Jurkat, Clone E6-1 (cell line): ENCODE data around the gene IFITM2.
"Not testable (repeated sequence)": the region's sequence is repeated elsewhere in the genome, so short reads cannot be mapped to it uniquely, and the experiment has no call there.

Source experiments
- DNase-seq: peaks from one replicate; pipeline ENCODE4 v3.0.0-alpha.2; 2011; ENCODE audit warnings: low read depth, low spot score
- H3K4me3 ChIP-seq: 2 replicates; pipeline ENCODE4 v1.5.1; 2011; ENCODE audit warnings: mild to moderate bottlenecking, low read length, control low read depth, moderate library complexity

Gene IFITM2

DNA sequence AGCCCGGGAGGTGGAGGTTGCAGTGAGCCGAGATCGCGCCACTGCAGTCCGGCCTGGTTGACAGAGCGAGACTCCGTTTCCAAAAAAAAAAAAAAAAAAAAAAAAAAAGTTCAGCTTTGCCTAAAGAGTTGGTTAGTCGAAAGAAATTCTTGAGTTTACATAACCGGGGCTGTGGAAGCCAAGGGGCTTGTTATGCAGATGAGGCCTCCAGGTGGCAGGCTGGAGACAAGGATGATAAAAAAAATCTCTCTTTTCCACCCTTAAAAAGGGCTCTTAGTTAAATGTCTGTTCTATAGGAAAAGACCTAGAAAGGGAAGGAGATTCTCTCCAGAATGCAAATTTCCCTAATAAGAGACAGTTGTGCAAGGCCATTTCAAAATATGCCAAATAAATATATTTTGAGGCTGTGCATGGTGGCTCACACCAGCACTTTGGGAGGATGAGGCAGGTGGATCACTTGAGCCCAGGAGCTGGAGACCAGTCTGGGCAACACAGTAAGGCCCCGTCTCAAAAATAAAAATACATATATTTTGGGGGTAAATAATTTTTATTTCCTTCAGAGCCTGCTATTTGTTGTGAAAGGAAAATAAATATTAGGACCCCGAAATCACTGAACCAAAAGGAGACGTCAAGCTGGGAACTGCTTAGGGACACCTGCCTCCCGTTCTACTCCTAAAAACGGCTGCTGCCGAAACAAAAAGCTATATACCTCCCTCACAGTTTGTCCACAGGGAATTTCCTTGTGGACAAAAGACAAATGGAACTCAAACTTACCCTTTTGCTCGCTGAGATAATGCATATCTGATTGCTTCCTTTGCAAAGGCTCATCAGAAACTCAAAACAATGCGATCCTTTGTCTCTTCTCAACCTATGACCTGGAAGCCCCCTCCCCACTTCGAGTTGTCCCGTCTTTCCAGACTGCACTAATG is 2.4 kb upstream of the IFITM2 start:
- peak; percentile 60 for DNase-seq
- H3K4me3 ChIP-seq, result no peak overlapping the region

DNA sequence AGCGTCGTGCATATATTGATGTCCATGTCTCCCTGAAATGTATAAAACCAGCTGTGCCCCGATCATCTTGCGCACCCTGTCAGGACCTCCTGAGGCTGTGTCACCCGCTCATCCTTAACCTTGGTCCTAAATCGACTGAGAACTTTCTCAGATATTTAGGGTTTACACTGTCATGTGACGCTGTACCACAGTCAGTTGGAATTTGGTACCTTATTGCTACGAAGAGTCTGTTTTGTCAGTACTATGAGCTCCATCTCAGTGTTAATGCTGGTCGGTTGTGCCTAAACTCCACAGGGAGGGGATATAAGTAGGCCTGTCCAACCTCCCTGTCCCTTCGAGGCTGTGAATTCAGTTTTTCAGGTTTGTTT is 1.8 kb upstream of the IFITM2 start:
- no peak overlapping the region for H3K4me3 ChIP-seq
- DNase-seq, result no peak

DNA sequence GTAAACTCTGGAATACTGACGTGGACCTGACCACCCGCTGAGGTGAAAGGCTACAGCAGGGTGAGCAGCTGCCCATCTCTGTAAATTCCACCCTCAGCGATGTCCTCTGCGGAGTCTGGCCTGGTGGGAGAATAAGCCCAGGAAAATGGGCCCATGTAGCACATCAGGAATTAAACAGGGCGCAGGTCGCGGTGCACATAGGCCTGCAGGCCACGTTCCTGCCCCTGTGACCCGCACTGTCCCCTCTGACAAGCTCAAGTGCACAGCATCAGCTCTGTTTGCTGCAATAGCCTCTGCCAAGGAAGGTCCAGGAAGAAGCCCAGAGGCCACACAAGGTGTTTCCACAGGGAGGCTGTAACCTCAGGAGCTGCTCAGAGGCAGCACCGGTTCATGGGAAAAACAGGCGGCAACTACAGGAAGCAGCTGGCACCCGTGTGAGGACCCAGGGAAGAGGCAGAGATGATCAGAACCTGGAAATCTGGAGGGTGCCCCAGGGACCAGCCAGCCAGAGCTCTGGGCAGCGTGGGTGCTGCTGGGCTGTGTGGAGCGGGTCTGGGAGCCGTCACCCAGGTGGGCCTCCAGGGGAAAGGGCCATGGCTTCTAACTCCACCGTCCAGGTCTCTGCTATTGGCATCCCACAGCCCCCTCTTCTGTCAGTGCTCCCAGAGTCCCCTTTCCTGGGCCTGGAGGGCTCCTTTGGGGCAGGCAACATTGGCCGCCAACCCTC is 808 bp upstream of the IFITM2 start:
- no peak overlapping the region for H3K4me3 ChIP-seq
- no peak for DNase-seq

DNA sequence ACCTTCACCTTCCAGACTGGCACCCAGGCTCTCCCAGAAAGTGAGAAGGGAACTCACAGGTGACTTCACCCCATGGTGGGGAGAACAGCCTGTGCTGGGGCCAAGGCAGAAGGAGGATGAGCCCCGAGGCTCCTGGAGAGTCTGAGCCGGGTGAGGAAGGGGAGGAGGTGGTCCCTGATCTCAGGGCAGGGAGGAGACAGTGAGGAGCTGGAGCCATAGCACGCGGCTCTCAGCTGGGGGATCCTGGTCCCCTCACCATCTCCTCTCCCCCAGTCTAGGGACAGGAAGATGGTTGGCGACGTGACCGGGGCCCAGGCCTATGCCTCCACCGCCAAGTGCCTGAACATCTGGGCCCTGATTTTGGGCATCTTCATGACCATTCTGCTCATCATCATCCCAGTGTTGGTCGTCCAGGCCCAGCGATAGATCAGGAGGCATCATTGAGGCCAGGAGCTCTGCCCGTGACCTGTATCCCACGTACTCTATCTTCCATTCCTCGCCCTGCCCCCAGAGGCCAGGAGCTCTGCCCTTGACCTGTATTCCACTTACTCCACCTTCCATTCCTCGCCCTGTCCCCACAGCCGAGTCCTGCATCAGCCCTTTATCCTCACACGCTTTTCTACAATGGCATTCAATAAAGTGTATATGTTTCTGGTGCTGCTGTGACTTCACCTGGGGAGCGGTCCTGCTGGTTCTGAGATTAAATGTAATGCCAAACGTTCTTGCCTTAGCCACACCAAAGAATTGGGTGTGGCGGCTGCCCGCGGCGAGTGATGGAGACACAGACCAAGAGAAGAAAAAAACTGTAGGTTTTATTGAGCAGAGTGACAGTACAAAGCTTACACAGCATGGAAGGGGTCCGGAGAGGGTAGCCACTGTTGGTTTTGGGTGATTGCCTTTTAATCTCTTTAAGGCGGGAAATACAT is 1.4 kb downstream of the IFITM2 start:
- DNase-seq, H3K4me3 ChIP-seq: not testable (repeated sequence)

DNA sequence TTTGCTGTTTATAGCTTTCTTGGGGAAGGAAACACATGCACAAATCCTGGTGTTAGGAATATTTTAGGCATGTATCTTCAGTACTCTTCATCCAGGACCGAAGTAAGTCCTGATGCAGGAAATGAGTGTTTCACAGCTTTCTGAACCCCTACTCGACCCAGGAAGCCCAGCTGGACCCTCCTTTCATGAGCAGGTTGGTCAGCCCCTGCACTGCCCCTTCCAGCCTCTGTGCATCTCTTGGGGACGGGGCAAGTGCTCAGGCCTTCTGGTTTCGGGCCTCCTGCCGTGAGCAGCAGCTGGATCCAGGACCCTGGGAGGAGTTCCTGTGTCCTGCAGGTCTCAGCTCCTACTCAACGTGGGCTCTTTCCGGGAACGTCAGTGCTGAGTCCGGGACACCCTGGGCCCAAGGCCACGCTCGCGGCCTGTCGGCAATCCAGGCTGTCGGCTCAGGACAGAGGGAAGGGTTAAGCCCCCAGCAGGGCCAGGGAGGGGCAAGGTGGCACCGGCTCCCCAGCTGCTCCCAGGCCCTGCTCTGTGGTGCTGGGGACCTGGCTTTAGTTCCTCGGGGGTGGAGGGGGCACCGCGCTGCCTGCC is 2.5 kb downstream of the IFITM2 start:
- not testable (repeated sequence) for H3K4me3 ChIP-seq, DNase-seq

DNA sequence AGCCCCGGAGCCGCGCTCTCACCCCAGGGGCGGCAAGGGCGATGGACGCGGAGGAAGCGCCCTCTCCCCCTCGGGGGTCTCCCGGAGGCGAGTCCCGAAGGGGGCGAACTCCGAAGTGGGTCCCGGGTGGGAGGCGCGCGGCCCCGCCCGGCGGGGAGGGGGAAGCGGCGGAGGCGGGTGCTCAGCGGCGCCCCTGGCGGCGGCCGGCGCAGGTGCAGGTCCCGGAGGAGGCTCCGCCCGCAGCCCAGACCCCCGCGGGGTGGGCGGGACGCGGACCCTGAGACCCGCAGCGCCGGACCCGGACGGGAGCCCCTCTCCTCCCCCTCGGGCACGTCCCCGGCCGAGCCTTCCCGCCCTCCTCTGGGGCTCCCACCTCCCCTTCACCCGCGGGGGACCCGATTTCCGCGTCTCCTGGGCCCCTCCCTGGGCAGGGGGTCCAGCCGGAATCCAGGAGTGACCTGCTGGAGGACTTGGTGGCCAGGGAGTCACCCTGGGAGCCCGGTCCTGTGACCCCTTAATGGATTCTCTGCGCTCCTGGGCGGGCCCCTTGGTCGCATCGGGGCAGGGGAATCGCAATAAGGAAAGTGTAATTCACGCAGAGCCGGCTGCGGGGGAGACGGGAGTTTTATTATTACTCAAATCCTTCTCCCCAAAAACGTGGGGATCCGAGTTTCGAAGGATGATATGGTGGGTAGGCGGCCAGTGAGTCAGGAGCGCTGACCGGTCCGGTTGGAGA is 3.6 kb downstream of the IFITM2 start:
- DNase-seq, H3K4me3 ChIP-seq: not testable (repeated sequence)

DNA sequence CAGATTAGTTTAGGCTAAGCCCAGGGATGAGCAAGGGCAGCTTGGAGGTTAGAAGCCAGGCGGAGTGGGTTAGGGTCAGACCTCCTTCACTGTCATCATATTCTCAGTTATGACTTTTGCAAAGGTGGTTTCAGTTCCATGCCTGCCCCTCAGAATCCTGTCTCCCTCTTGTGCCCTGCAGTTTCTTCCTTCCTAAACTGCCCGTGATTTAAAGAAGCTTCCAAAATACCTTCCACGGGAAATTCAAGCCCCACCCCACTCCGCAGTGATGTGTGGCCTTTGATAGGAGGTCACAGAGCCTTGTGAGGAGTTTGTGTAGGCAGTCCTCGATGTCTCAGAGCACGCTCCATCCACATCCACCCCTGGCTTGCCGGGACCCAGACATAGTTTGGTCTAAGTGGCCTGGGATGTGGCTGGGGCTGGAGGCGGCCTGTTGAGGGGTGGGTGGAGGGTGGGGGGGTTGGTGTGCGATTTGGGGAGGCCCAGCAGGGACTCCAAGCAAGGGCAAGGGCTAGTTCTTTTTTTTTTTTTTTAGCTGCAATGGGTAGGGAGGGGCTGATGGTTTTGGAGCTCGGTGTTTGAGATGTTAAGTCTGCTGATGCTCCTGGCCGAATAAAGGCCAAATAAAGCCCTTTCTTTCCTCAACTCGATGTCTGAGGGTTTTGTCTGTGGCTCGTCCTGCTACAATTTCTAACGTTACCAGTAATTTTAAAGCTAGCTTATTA is 4.6 kb downstream of the IFITM2 start:
- no peak for DNase-seq

DNA sequence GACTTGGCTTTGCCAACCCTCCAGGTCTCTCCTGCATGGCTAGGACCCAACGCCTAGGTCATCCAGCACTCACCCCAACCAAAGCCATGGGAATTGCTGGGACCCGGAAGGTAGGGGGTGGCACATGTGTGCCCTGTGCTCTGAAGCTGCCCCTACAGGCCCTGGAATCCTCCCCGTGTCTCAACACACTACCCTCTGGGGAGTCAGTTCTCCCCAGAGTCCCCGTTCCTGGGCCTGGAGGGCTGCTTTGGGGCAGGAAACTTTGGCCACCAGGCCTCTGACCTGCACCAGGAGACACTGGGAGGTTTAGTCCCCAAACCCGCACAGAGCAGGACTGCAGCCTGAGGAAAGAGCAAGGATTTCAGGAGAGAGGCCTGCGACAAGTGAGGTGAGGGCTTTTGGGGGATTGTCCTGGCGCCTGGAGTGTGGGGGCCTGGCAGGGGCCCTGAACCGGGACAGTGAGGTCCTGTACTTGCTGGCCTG is 5.7 kb downstream of the IFITM2 start:
- H3K4me3 ChIP-seq, result peak overlapping the region; percentile 56
- DNase-seq, result no peak

More for the DNA sequence above, 4.6 kb downstream of the IFITM2 start:
- no peak overlapping the region for H3K4me3 ChIP-seq

DNA sequence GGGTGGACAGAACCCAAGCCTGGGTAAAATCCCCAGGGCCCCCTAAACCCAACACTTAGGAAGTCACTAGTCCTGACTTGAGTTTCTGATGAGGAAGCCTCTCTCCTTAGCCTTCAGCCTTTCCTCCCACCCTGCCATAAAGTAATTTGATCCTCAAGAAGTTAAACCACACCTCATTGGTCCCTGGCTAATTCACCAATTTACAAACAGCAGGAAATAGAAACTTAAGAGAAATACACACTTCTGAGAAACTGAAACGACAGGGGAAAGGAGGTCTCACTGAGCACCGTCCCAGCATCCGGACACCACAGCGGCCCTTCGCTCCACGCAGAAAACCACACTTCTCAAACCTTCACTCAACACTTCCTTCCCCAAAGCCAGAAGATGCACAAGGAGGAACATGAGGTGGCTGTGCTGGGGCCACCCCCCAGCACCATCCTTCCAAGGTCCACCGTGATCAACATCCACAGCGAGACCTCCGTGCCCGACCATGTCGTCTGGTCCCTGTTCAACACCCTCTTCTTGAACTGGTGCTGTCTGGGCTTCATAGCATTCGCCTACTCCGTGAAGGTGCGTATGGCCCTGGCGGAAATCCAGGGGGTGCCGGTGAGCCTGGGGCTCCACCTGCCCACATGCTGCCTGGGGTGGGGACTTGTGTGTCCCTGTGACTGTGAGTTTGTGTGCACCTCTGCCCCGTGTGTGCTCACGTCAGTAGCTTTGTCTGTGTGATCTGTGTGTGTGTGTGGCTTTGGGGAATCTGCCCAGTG is 6.4 kb downstream of the IFITM2 start, which contains the start of gene IFITM1:
TSS of gene IFITM1 (plus strand) at position 254 of the 767 bp plus-strand sequence. CDS start at position 385, 131 bp downstream.
- peak; percentile 82 for DNase-seq
- peak within 1 kb of the TSS; percentile 56 for H3K4me3 ChIP-seq

DNA sequence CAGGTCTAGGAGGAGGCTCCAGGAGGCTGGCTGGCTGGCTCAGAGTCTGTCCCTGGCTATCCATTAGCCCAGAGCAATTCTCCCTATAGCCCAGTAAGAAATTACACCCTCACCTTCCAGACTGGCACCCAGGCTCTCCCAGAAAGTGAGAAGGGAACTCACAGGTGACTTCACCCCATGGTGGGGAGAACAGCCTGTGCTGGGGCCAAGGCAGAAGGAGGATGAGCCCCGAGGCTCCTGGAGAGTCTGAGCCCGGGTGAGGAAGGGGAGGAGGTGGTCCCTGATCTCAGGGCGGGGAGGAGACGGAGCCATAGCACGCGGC is 6.9 kb downstream of the IFITM2 start:
- DNase-seq, result not testable (repeated sequence)
- peak overlapping the region; percentile 56 for H3K4me3 ChIP-seq

DNA sequence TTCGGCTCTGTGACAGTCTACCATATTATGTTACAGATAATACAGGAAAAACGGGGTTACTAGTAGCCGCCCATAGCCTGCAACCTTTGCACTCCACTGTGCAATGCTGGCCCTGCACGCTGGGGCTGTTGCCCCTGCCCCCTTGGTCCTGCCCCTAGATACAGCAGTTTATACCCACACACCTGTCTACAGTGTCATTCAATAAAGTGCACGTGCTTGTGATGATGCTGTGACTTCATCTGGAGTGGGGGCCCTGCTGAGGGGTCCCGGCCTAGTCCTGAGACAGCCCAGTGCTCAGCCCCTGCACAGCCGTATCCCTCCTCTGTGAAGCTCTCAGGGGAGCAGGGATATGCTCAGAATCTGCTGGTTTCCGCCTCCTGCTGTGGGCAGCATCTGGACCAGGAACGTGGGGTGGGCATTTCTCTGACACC is 7.5 kb downstream of the IFITM2 start:
- DNase-seq, result no peak
- no peak overlapping the region for H3K4me3 ChIP-seq

DNA sequence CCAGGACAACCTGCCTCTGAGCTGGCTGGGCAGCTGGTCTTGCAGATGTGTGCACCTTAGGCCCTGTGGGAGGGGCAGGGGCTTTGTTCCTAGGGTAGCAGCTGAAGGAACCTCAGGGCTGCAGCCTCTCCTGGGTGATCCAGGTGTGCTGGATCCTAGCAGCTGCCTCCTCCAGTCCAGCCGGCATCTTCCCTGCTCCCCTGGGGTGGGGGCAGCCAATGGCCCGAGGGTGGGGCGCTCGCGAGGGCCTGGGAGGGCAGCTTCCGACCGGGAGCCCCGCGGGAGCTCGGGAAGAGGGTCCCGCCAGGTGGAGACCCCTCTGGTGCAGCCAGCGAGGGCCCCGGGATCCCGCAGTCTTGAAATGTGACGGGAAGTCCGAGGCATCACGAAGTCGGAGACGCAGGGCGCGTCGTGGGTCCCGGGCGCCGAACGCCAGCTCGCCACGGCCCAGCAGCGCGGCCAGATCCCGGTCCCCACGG is 7.9 kb downstream of the IFITM2 start:
- DNase-seq, result no peak
- H3K4me3 ChIP-seq, result no peak overlapping the region

DNA sequence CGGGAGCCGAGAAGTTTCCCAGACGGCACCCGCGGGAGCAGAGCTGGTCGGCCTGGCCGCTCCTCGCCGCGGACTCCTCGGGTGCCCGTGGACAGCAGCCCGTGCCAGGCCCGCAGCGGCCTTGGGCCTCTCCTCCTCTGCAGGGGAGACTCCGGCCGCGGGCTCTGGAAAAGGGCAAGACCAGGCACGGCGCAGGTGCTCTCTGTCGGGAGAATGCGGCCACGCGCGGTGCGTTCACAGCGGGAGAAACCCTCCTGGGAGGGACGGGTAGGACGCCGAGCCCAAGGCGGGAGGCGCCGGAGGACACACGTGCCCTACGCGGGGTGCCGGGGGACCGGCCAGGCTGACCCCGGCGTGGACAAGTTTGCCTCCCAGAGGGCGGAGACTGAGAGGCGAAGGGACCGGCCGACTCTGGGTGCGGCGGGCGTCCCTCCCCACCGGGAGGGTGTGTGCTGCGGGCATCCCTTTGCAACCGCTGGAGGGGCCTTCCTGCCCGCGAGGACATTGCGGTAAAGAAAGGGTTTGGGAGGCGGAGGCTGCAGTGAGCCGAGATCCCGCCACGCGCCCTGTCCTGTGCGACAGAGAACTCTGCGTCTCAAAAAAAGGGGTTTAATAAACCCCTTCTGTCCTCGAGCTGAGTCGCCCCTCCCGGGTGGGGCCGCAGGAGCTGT is 8.6 kb downstream of the IFITM2 start:
- no peak for DNase-seq
- H3K4me3 ChIP-seq, result no peak overlapping the region

DNA sequence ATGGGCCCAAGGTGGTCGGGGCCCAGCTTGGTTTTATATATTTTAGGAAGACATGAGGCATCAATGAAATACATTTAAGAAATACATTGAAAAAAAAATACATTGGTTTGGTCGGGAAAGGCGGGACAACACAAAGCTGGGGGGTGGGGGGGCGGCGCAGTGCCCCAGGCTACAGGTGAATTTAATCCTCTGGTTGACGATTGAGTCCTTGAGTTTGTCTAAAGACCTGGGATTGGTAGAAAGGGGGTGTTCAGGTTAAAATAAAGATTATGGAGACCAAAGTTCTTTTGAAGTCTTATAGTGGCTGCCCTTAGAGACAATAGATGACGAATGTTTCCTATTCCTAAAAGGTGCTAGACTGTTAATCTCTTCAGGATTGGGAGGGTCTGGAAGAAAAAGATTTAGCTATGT is 9.3 kb downstream of the IFITM2 start:
- H3K4me3 ChIP-seq, result no peak overlapping the region
- DNase-seq, result no peak

DNA sequence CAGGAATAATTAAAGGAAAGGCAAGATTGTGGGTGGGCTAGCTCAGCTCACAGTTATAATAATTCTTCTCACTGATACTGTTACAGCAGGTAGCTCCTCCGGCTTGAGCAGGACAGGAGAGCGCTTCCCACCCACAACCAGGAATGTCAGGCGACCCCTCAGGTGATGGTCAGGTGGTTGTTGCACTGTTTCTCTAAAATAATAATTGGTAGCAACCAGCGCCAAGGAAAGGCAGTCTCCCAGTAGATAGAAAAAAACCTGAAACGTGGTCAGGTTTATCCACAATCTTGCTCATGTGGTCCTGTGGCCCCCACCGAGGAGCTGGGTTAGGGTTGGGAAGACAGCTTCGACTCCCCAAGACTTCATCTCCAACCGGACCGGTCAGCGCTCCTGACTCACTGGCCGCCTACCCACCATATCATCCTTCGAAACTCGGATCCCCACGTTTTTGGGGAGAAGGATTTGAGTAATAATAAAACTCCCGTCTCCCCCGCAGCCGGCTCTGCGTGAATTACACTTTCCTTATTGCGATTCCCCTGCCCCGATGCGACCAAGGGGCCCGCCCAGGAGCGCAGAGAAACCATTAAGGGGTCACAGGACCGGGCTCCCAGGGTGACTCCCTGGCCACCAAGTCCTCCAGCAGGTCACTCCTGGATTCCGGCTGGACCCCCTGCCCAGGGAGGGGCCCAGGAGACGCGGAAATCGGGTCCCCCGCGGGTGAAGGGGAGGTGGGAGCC is 10.2 kb downstream of the IFITM2 start:
- H3K4me3 ChIP-seq, DNase-seq: not testable (repeated sequence)
